Endothelial cell of umbilical vein (primary cell): ENCODE data around the gene POLD3. TPM values are rescaled to one million over a fixed set of nuclear protein-coding genes. Genes with fewer than 3 reads are reported as not detected.

Experiments used
- BruUV-seq: library from RNA; stranded (reverse); fragments of 400-500 nt; replicated peaks from 2 replicates; lab custom pipeline; 2021; lab: Mats Ljungman, UMichigan
- CTCF ChIA-PET: fragments of 300-600, 350-600 bp; sonication (Branson Sonifier 250); formaldehyde crosslinking; loops from one replicate; lab custom pipeline; 2021; ENCODE audit warnings: antibody characterized with exemption, inconsistent platforms; lab: Charles Lee
- POLR2A ChIA-PET: fragments of 300-600, 350-600 bp; sonication (Branson Sonifier 250); formaldehyde crosslinking; loops from one replicate; lab custom pipeline; 2021; ENCODE audit warnings: antibody characterized with exemption, inconsistent platforms; lab: Charles Lee
- DNase-seq: peaks from one replicate; pipeline ENCODE4 v3.0.0-alpha.2; 2011; ENCODE audit warnings: low read depth, low spot score
- FAIRE-seq: peaks from 2 replicates; lab custom pipeline; 2011; peaks lifted over from hg19 to GRCh38; lab: Jason Lieb, UNC
- H2AFZ ChIP-seq: 2 replicates; pipeline ENCODE4 v1.6.0; 2012; ENCODE audit warnings: low read depth, low read length, control low read depth, inconsistent platforms
- H3K27ac ChIP-seq: 2 replicates; pipeline ENCODE4 v1.5.1; 2011; ENCODE audit warnings: low read depth, mild to moderate bottlenecking, control low read depth, low read length, moderate library complexity; ENCODE audit not compliant: insufficient read depth
- H3K27me3 ChIP-seq, 2 experiments: 2 replicates each; pipeline versions ENCODE4 v1.6.0 to v1.6.1; 2011; ENCODE audit warnings: low read length in 2 of 2, mixed read lengths in 1 of 2; ENCODE audit not compliant: control insufficient read depth in 2 of 2, insufficient read depth in 2 of 2
- H3K36me3 ChIP-seq, 2 experiments: 2 replicates in 1 of 2; 3 replicates in 1 of 2; pipeline ENCODE4 v1.5.1; 2011; ENCODE audit warnings: low read length in 2 of 2, mild to moderate bottlenecking in 1 of 2, moderate library complexity in 1 of 2; ENCODE audit not compliant: control insufficient read depth in 2 of 2, insufficient read depth in 2 of 2; ENCODE audit errors: extremely low read depth in 1 of 2
- H3K4me1 ChIP-seq: 3 replicates; pipeline ENCODE4 v1.5.1; 2011; ENCODE audit warnings: mild to moderate bottlenecking, low read length; ENCODE audit not compliant: control insufficient read depth, insufficient read depth; ENCODE audit errors: extremely low read depth
- H3K4me2 ChIP-seq: 2 replicates; pipeline ENCODE4 v1.6.1; 2011; ENCODE audit warnings: low read length, control low read depth, mixed read lengths; ENCODE audit not compliant: insufficient read depth
- H3K4me3 ChIP-seq, 3 experiments: fragments of 200-600 bp in 1 of 3; sonication (generic), shearing (Covaris generic) in 1 of 3; replicated peaks in 1 of 3; 2 replicates each; pipeline ENCODE4 v1.5.1; 2011 to 2016; ENCODE audit warnings: control low read depth in 3 of 3, low read length in 3 of 3, mild to moderate bottlenecking in 2 of 3, inconsistent platforms in 1 of 3, low read depth in 1 of 3, moderate library complexity in 1 of 3; ENCODE audit not compliant: insufficient read depth in 1 of 3
- H3K79me2 ChIP-seq: 2 replicates; pipeline ENCODE4 v1.6.0; 2012; ENCODE audit warnings: low read length, inconsistent platforms; ENCODE audit not compliant: control insufficient read depth, insufficient read depth
- H3K9ac ChIP-seq: replicated peaks from 2 replicates; pipeline ENCODE3; 2011; ENCODE audit warnings: low read length, control low read depth; ENCODE audit not compliant: insufficient read depth; ENCODE audit errors: extremely low read depth
- H3K9me1 ChIP-seq: replicated peaks from 3 replicates; pipeline ENCODE4 v1.6.0; 2011; ENCODE audit warnings: mild to moderate bottlenecking, low read length; ENCODE audit not compliant: control insufficient read depth, insufficient read depth; ENCODE audit errors: extremely low read depth
- H3K9me3 ChIP-seq: replicated peaks from 2 replicates; pipeline ENCODE4 v1.5.1; 2012; ENCODE audit warnings: low read length, inconsistent platforms; ENCODE audit not compliant: control insufficient read depth, insufficient read depth
- H4K20me1 ChIP-seq: replicated peaks from 2 replicates; pipeline ENCODE3; 2011; ENCODE audit warnings: mild to moderate bottlenecking, low read length; ENCODE audit not compliant: control insufficient read depth, insufficient read depth; ENCODE audit errors: extremely low read depth
- EZH2 ChIP-seq: IDR thresholded peaks from 2 replicates; pipeline ENCODE4 v1.6.1; 2012; ENCODE audit warnings: borderline replicate concordance, low read depth, mild to moderate bottlenecking, moderate library complexity, low read length, inconsistent platforms; ENCODE audit not compliant: severe bottlenecking
- FOS ChIP-seq: IDR thresholded peaks from 2 replicates; pipeline ENCODE4 v1.6.1; 2011; ENCODE audit warnings: mild to moderate bottlenecking, low read length, moderate library complexity, borderline replicate concordance; ENCODE audit not compliant: insufficient read depth
- GATA2 ChIP-seq: IDR thresholded peaks from 2 replicates; pipeline ENCODE4 v1.7.0; 2011; ENCODE audit warnings: low read depth, mild to moderate bottlenecking, moderate library complexity, mixed read lengths, low read length; ENCODE audit not compliant: insufficient read length, insufficient read depth
- JUN ChIP-seq: IDR thresholded peaks from 2 replicates; pipeline ENCODE4 v1.6.1; 2011; ENCODE audit warnings: borderline replicate concordance, low read depth; ENCODE audit not compliant: insufficient read length, insufficient read depth
- MYC ChIP-seq: IDR thresholded peaks from one replicate; pipeline ENCODE4 v1.6.1; 2011; ENCODE audit warnings: mild to moderate bottlenecking, low read depth, low read length
- POLR2A ChIP-seq: IDR thresholded peaks from 2 replicates; pipeline ENCODE4 v1.6.1; 2012; ENCODE audit warnings: low read depth, mild to moderate bottlenecking, control low read depth, low read length
- POLR2AphosphoS5 ChIP-seq: IDR thresholded peaks from 2 replicates; pipeline ENCODE4 v1.6.1; 2012; ENCODE audit warnings: low read depth, mild to moderate bottlenecking, control low read depth, low read length, moderate library complexity; ENCODE audit not compliant: insufficient read depth
- dilution Hi-C: fragments of 300-500 bp; cut with MboI; formaldehyde crosslinking; loops from one replicate; pipeline ENCODE4 v1.15.0; 2019; ENCODE audit warnings: low sequenced_read_pairs; ENCODE audit not compliant: extremely low pct_ligation_motif_present
- intact Hi-C: fragments of 100-400 bp; cut with micrococcal nuclease; formaldehyde crosslinking; loops from one replicate; pipeline ENCODE4 v1.10.0; 2022
- polyA plus RNA-seq, 4 experiments: library from polyadenylated mRNA; depleted of rRNA in 3 of 4; stranded (reverse) in 3 of 4; unstranded in 1 of 4; fragments of >200 nt; gene quantifications; 2 replicates each; pipeline versions ENCODE4 v1.2.1 to v1.2.3, GENCODE V29; 2011 to 2012; ENCODE audit warnings: missing spikeins in 1 of 4
- total RNA-seq: library from RNA; stranded (reverse); gene quantifications from 2 replicates; pipeline ENCODE4 v1.2.3, GENCODE V29; 2021
- TF ChIP-seq, protein P1 (sequence below), 2 donors: IDR thresholded peaks; 1 replicate in 1 of 2; 2 replicates in 1 of 2; pipeline ENCODE4 v1.5.1; 2011; ENCODE audit warnings: low read length in 2 of 2, mild to moderate bottlenecking in 2 of 2, moderate library complexity in 2 of 2, control low read depth in 1 of 2, inconsistent platforms in 1 of 2, low read depth in 1 of 2; ENCODE audit not compliant: insufficient read depth in 1 of 2; ENCODE audit errors: extremely low read depth in 1 of 2
- TF ChIP-seq, protein P2 (sequence below): IDR thresholded peaks from 2 replicates; pipeline ENCODE4 v1.6.1; 2011; ENCODE audit not compliant: insufficient read depth, insufficient read length

The POLD3 gene
- total and polyA plus RNA-seq, 2 donors (not counting 3 experiments of a cell fraction or from before 2014, with no cell fraction given) = 8.9 to 25.2 TPM

DNA sequence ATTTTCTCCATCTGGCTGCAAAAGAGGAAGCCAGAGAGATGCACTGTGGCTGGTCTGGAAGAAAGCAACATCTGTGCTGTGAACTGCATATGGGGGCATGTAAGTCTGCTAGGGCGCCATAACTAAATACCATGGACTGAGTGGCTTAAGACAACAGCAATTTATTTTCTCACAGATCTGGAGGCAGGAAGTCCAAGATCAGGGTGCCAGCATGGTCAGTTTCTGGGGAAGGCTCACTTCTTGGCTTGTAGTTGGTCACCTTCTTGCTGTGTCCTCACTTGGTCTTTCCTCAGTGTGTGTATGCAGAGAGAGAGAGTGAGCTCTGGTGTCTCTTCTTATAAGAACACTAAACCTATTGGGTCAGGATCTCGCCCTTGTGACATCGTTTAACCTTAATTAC, 34.9 kb upstream of the POLD3 start:
- no peak overlapping the region for H2AFZ ChIP-seq
- peaks cover 16% of the 10 kb centered on the region for H3K4me1 ChIP-seq
- ChIA-PET POLR2A (no interaction called here), CTCF (interaction anchor here (1.3 to 1.4 kb wide), 2 partner anchors 13 to 302 kb away, joined by 3 to 4 read pairs; no protein-coding TSS in a partner anchor)
- H3K9ac ChIP-seq = no peak overlapping the region
- H3K4me2 ChIP-seq = no peak overlapping the region
- intact Hi-C loops (no loop called here), dilution Hi-C loops (no loop called here)
- H3K9me3 ChIP-seq = no peaks in the 10 kb centered on the region
- H3K36me3 ChIP-seq = no peaks in the 10 kb centered on the region
- H3K27ac ChIP-seq = no peak overlapping the region
- no peaks in the 10 kb centered on the region for H4K20me1 ChIP-seq
- no peaks in the 10 kb centered on the region for H3K79me2 ChIP-seq
- peaks cover 0 to 2% of the 10 kb centered on the region in 2 experiments for H3K27me3 ChIP-seq
- no peak overlapping the region for H3K4me3 ChIP-seq
- H3K9me1 ChIP-seq = no peaks in the 10 kb centered on the region
- FAIRE-seq (no peak), DNase-seq (no peak)
- no peak for TF ChIP-seq JUN
- TF ChIP-seq FOS = no peak
- no peak for TF ChIP-seq GATA2
- BruUV-seq = no TSS peak

DNA sequence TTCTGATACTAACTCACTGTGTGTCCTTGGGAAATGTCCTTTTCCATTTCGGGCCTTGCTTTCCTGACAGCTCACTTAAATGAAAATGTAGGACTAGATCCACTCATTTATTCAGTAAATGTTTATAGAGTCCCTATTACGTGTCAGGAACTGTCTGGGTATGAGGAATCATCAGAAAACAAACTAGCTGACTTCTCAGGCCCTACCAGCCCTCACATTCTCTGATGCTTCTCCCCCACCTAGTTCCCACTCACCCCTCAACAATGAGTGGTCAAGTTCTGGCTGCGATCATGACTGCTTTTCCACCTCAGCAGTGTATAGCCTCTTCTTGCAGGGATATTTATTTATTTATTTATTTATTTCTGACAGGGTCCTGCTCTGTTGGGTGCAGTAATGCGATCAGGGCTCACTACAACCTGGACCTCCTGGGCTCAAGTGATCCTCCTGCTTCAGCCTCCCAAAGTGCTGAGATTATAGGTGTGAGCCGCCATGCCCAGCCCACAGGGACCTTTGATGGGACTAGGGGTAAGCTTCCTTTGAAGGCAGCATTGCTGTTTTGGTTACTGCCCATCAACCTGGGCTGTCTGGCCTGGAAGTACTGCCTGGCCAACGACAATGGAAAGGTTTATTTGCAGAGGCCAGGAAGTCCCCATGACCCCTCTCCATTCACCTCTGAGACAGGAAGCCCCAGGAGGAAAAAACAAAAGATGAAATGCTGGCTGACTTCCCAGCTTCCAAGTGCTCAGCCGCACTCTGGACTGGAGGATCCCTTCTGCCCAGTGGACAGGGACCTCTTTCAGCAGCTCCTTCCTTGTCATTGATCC, 33.1 kb upstream of the POLD3 start:
- H3K27ac ChIP-seq = peak overlapping the region; percentile 18
- peaks cover 16% of the 10 kb centered on the region for H3K4me1 ChIP-seq
- no peak overlapping the region for H3K4me3 ChIP-seq
- no peaks in the 10 kb centered on the region for H3K36me3 ChIP-seq
- dilution Hi-C loops (no loop called here), intact Hi-C loops (loop anchor here (1.0 kb wide), 1 partner anchor 66 kb away; the partner anchor contains the start of gene LIPT2)
- no peaks in the 10 kb centered on the region for H3K9me1 ChIP-seq
- peak overlapping the region; percentile 22 for H2AFZ ChIP-seq
- no peaks in the 10 kb centered on the region for H4K20me1 ChIP-seq
- BruUV-seq = no TSS peak
- H3K4me2 ChIP-seq = peak overlapping the region; percentile 19
- CTCF ChIA-PET = interaction anchor here (0.6 to 3.3 kb wide), 9 partner anchors 8 to 585 kb away, joined by 3 to 18 read pairs (median 5); no protein-coding TSS in a partner anchor
- H3K79me2 ChIP-seq = no peaks in the 10 kb centered on the region
- POLR2A ChIA-PET = no interaction called here
- no peak for TF ChIP-seq EZH2
- TF ChIP-seq, protein P1, sequence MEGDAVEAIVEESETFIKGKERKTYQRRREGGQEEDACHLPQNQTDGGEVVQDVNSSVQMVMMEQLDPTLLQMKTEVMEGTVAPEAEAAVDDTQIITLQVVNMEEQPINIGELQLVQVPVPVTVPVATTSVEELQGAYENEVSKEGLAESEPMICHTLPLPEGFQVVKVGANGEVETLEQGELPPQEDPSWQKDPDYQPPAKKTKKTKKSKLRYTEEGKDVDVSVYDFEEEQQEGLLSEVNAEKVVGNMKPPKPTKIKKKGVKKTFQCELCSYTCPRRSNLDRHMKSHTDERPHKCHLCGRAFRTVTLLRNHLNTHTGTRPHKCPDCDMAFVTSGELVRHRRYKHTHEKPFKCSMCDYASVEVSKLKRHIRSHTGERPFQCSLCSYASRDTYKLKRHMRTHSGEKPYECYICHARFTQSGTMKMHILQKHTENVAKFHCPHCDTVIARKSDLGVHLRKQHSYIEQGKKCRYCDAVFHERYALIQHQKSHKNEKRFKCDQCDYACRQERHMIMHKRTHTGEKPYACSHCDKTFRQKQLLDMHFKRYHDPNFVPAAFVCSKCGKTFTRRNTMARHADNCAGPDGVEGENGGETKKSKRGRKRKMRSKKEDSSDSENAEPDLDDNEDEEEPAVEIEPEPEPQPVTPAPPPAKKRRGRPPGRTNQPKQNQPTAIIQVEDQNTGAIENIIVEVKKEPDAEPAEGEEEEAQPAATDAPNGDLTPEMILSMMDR (IDR thresholded peaks at IDR 0.05; ENCODE audit: extremely low read depth in 1 of 2, insufficient read depth in 1 of 2, low read depth in 1 of 2, low read length in 2 of 2) = no peak
- no peak for TF ChIP-seq POLR2A
- TF ChIP-seq, protein P2, sequence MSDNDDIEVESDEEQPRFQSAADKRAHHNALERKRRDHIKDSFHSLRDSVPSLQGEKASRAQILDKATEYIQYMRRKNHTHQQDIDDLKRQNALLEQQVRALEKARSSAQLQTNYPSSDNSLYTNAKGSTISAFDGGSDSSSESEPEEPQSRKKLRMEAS = no peak
- TF ChIP-seq FOS = no peak
- TF ChIP-seq POLR2AphosphoS5 = no peak
- TF ChIP-seq MYC = no peak
- TF ChIP-seq GATA2 = no peak
- no peak for TF ChIP-seq JUN
- peak; percentile 93 for FAIRE-seq
- peak; percentile 93 for DNase-seq
- H3K9ac ChIP-seq = no peak overlapping the region
- no peaks in the 10 kb centered on the region for H3K27me3 ChIP-seq
- no peaks in the 10 kb centered on the region for H3K9me3 ChIP-seq
